Lower lobe of right lung (tissue), 2 donors: ENCODE measurements around the gene GNAI1. TPM values are rescaled to one million over a fixed set of nuclear protein-coding genes. Genes with fewer than 3 reads are reported as not detected.

ENCODE experiments used
- ATAC-seq, 2 donors: fragments of 200-7000 bp; cut with Tn5 transposase; one replicate each; pipeline ENCODE4 v1.9.1; 2020 to 2022; ENCODE audit warnings: mild to moderate bottlenecking in 2 of 2, moderate library complexity in 2 of 2
- DNase-seq: peaks from one replicate; pipeline ENCODE4 v3.0.0-alpha.2; 2020
- H3K27ac ChIP-seq: fragments of 200-600 bp; one replicate; pipeline ENCODE4 v1.8.0; 2022
- H3K27me3 ChIP-seq: fragments of 200-600 bp; one replicate; pipeline ENCODE4 v1.8.0; 2022; ENCODE audit warnings: low read depth
- H3K36me3 ChIP-seq: fragments of 200-600 bp; one replicate; pipeline ENCODE4 v1.8.0; 2022; ENCODE audit warnings: mild to moderate bottlenecking
- H3K4me1 ChIP-seq: fragments of 200-600 bp; one replicate; pipeline ENCODE4 v1.8.0; 2022
- H3K4me3 ChIP-seq: fragments of 200-600 bp; one replicate; pipeline ENCODE4 v1.8.0; 2022; ENCODE audit warnings: mild to moderate bottlenecking
- H3K9me3 ChIP-seq: fragments of 200-600 bp; one replicate; pipeline ENCODE4 v1.8.0; 2022
- CTCF ChIP-seq: fragments of 200-600 bp; IDR thresholded peaks from one replicate; pipeline ENCODE4 v1.8.0; 2022; ENCODE audit warnings: antibody characterized with exemption, mild to moderate bottlenecking
- intact Hi-C: fragments of 100-400 bp; cut with DNase I; formaldehyde crosslinking; loops from one replicate; pipeline ENCODE4 v1.11.0; 2022
- total RNA-seq: library from RNA; stranded (reverse); fragmentation: NEBNext Ultra II Directional; extraction: Animal tissue kit (Norgen Biotek cat#: 25700); gene quantifications from one replicate; pipeline ENCODE4 v1.2.1, GENCODE V29; 2021
- donor health status: DM: no; HTN: yes; CAD: no; lungs with severe emphysema.

The GNAI1 gene
- total RNA-seq, 1 donor from 2014 or later = 32.1 TPM

DNA sequence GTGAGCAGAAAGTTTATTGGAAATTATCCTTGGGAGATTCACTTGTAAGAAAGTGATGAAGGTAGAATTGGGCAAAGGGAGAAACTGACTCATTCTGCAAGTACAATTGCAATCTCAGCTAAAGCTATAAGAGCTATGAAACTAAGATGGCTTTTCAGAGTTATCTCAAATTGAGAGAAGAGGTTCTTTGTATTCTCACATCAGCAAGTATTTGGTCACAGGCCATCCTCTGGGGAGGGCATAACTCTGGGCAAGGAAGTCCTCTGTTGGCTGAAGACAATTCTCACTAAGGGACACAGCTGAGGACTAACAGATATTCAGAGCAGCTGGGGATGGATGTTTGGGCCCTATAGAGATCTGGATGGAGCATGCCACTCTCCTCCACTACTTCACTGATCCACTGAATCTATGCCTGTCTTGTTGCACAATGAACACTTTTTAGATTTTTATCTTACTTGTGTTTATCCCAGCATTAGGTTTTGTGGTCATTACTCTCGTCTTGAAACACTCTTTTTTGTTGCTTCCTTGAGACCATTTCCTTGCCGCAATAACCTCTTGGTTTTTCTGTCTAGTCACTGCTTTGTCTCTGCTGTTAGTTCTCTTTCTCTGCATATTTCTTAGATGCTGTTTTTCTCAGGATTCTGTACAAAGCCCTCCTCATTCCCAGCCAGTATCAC lies 115.1 kb downstream of the GNAI1 start:
- no peak for TF ChIP-seq CTCF
- Histone ChIP-seq H3K27me3 (no peaks in the 10 kb centered on the region), H3K4me1 (no peaks in the 10 kb centered on the region), H3K27ac (no peak overlapping the region), H3K9me3 (no peaks in the 10 kb centered on the region), H3K36me3 (no peaks in the 10 kb centered on the region), H3K4me3 (no peak overlapping the region)
- intact Hi-C loops = no loop called here
- DNase-seq = no peak
- no peak for ATAC-seq

GRCh38 chr7:80253237-80253636 lies 118.6 kb downstream of the GNAI1 start:
- no peaks in the 10 kb centered on the region for H3K4me1 ChIP-seq
- TF ChIP-seq CTCF = no peak

DNA sequence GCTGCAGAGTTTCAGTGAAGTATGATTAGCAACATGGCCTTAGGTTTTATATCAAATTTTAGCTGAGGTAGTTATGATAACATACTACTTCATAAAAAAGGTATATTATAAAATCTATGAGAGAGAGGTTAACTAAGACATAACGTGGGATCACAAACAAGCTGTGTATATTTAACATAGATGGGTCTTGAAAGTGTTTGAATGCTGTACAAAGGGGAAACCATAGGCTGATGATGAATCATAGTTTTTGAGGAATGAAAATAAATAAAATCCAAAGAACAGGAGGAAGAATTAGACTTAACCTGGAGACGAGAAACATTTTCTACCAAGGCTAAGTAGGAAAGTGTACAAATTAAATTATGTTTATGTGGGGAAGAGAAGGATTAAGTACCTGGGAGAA lies 119.0 kb downstream of the GNAI1 start:
- H3K27ac ChIP-seq = no peak overlapping the region
- no peaks in the 10 kb centered on the region for H3K36me3 ChIP-seq
- intact Hi-C loops = no loop called here
- TF ChIP-seq CTCF = no peak
- no peaks in the 10 kb centered on the region for H3K27me3 ChIP-seq
- no peaks in the 10 kb centered on the region for H3K4me1 ChIP-seq
- no peaks in the 10 kb centered on the region for H3K9me3 ChIP-seq
- no peak for ATAC-seq
- no peak overlapping the region for H3K4me3 ChIP-seq
- DNase-seq = no peak

More at GRCh38 chr7:80253237-80253636, 118.6 kb downstream of the GNAI1 start:
- Histone ChIP-seq H3K4me3 (no peak overlapping the region), H3K9me3 (no peaks in the 10 kb centered on the region), H3K27me3 (no peaks in the 10 kb centered on the region), H3K27ac (no peak overlapping the region), H3K36me3 (no peaks in the 10 kb centered on the region)
- intact Hi-C loops = no loop called here
- DNase-seq (no peak), ATAC-seq (no peak)

- no peak overlapping the region for H3K4me3 ChIP-seq
- H3K9me3 ChIP-seq = no peaks in the 10 kb centered on the region
- no peaks in the 10 kb centered on the region for H3K36me3 ChIP-seq
- no peak overlapping the region for H3K27ac ChIP-seq
- no peak for TF ChIP-seq CTCF
- no peaks in the 10 kb centered on the region for H3K27me3 ChIP-seq
- intact Hi-C loops = no loop called here
- no peak for DNase-seq
- H3K4me1 ChIP-seq = no peaks in the 10 kb centered on the region
- ATAC-seq = no peak
Measured at GRCh38 chr7:80255656-80256055, 121.0 kb downstream of the GNAI1 start.

DNA sequence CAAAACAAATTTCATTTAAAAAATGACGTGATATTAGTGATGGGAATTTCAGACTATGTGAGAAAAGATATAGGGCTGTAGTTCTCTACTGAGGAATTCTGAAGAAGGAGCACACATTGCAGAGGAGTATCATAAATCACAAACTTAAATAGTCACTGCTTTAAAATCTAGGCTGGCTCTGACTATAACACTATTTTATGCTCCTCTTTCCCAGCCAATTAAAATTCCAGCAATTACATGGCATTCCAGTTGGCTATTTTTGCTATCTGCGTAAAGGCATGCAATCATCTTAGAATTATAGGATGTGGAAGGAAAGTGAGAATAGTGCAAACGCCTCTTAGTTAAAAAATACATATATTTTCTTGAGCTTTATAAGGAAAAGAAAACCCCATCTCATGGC lies 123.1 kb downstream of the GNAI1 start:
- Histone ChIP-seq H3K4me1 (no peaks in the 10 kb centered on the region), H3K27ac (no peak overlapping the region), H3K27me3 (no peaks in the 10 kb centered on the region), H3K4me3 (no peak overlapping the region), H3K36me3 (no peaks in the 10 kb centered on the region), H3K9me3 (no peaks in the 10 kb centered on the region)
- DNase-seq = no peak
- intact Hi-C loops = no loop called here
- TF ChIP-seq CTCF = no peak
- no peak for ATAC-seq
